Measurements from ENCODE around the gene BACH2.

The BACH2 gene

GRCh38 chr6:90098001-90098531 lies 198.6 kb downstream of the BACH2 start:
- Histone ChIP-seq H3K9me3 (ENCODE audit: control insufficient read depth in 5 of 5, low read length in 5 of 5) (no peaks in the 10 kb centered on the region), H3K27me3 (ENCODE audit: control insufficient read depth in 5 of 5, insufficient read depth in 4 of 5, low read length in 5 of 5) (no peaks in the 10 kb centered on the region), H3K36me3 (ENCODE audit: control insufficient read depth in 5 of 5, insufficient read depth in 5 of 5, low read length in 5 of 5) (no peaks in the 10 kb centered on the region), H3K27ac (ENCODE audit: low read depth, low read length) (peak overlapping the region; percentile 55), H3K4me1 (ENCODE audit: control insufficient read depth in 5 of 5, insufficient read depth in 5 of 5, low read length in 5 of 5) (peaks cover 0 to 19% (median 13%) of the 10 kb centered on the region in 5 donors), H3K9ac (ENCODE audit: low read length in 5 of 5) (peak overlapping the region in 1 of 5 donors; percentile 70), H3K4me3 (ENCODE audit: low read depth in 1 of 5, low read length in 5 of 5) (no peak overlapping the region)

DNA sequence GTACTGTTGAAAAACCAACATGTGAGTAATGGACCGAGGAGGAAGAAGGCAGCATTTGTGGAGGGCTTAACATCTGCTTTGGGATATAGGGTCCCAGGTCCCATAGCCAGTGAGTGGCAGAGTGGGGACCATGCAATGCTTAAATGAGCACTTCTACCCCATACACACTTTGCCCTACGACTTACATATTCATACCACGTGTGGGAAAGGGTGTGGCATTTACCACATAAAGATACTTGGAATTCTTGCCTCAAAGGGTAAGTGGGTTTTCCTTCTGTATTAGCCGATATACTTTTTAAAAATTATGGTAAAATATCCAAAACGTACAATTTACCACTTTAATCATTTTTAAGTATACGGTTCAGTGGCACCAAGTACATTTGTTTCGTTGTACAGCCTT lies 199.3 kb downstream of the BACH2 start:
- Histone ChIP-seq H3K4me3 (ENCODE audit: low read depth in 1 of 5, low read length in 5 of 5) (no peak overlapping the region), H3K27ac (ENCODE audit: low read depth, low read length) (no peak overlapping the region), H3K9me3 (ENCODE audit: control insufficient read depth in 5 of 5, low read length in 5 of 5) (no peaks in the 10 kb centered on the region), H3K9ac (ENCODE audit: low read length in 5 of 5) (no peak overlapping the region), H3K36me3 (ENCODE audit: control insufficient read depth in 5 of 5, insufficient read depth in 5 of 5, low read length in 5 of 5) (no peaks in the 10 kb centered on the region), H3K27me3 (ENCODE audit: control insufficient read depth in 5 of 5, insufficient read depth in 4 of 5, low read length in 5 of 5) (no peaks in the 10 kb centered on the region), H3K4me1 (ENCODE audit: control insufficient read depth in 5 of 5, insufficient read depth in 5 of 5, low read length in 5 of 5) (peaks cover 0 to 19% (median 13%) of the 10 kb centered on the region in 5 donors)

DNA sequence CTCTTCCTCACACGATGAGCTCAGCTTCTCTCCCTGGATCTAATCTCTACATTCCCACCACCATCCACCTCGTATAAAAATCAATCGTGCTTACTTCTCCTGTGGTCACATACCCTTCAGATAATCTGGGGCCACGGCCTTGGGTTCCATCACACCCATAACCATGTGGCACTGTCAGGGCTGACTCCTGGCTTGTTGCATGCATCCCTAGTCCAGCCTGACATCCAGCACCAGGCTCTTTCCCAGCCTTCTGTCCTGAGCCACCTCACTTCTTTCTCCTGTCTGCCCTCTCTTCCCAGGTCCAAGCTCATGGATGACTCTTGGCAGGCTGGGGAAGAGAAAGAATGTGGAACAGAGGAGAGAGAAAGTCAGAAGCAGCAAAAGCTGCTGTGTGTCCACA lies 199.8 kb downstream of the BACH2 start:
- no peak overlapping the region for H3K27ac ChIP-seq (ENCODE audit: low read depth, low read length)
- no peak overlapping the region for H3K4me3 ChIP-seq (ENCODE audit: low read depth in 1 of 5, low read length in 5 of 5)
- no peaks in the 10 kb centered on the region for H3K27me3 ChIP-seq (ENCODE audit: control insufficient read depth in 5 of 5, insufficient read depth in 4 of 5, low read length in 5 of 5)
- peaks cover 0 to 19% (median 13%) of the 10 kb centered on the region in 5 donors for H3K4me1 ChIP-seq (ENCODE audit: control insufficient read depth in 5 of 5, insufficient read depth in 5 of 5, low read length in 5 of 5)
- no peaks in the 10 kb centered on the region for H3K36me3 ChIP-seq (ENCODE audit: control insufficient read depth in 5 of 5, insufficient read depth in 5 of 5, low read length in 5 of 5)
- H3K9me3 ChIP-seq (ENCODE audit: control insufficient read depth in 5 of 5, low read length in 5 of 5): no peaks in the 10 kb centered on the region
- no peak overlapping the region for H3K9ac ChIP-seq (ENCODE audit: low read length in 5 of 5)

DNA sequence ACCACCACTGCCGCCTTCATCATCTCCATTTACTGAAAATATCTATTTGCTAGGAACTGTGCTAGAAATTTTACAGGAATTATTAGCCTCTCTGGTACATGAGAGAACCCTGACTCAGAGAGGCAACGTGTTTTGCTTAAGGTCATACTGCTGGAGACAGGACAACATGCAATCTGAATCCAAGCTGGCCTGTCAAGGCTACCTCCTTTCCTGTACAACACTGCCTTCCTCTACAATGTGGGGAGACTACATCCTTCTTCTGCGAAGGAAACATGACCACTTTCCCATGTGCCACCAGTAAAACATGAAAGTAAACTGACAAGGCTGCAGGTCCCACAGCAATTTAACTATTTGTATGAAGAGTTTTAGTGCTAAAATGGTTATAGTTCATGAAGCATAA lies 200.9 kb downstream of the BACH2 start:
- Histone ChIP-seq H3K27ac (ENCODE audit: low read depth, low read length) (no peak overlapping the region), H3K4me3 (ENCODE audit: low read depth in 1 of 5, low read length in 5 of 5) (no peak overlapping the region), H3K9me3 (ENCODE audit: control insufficient read depth in 5 of 5, low read length in 5 of 5) (no peaks in the 10 kb centered on the region), H3K9ac (ENCODE audit: low read length in 5 of 5) (no peak overlapping the region), H3K4me1 (ENCODE audit: control insufficient read depth in 5 of 5, insufficient read depth in 5 of 5, low read length in 5 of 5) (peaks cover 0 to 19% (median 13%) of the 10 kb centered on the region in 5 donors), H3K27me3 (ENCODE audit: control insufficient read depth in 5 of 5, insufficient read depth in 4 of 5, low read length in 5 of 5) (no peaks in the 10 kb centered on the region), H3K36me3 (ENCODE audit: control insufficient read depth in 5 of 5, insufficient read depth in 5 of 5, low read length in 5 of 5) (no peaks in the 10 kb centered on the region)

- no peak overlapping the region for H3K27ac ChIP-seq (ENCODE audit: low read depth, low read length)
- no peak overlapping the region for H3K4me3 ChIP-seq (ENCODE audit: low read depth in 1 of 5, low read length in 5 of 5)
- H3K4me1 ChIP-seq (ENCODE audit: control insufficient read depth in 5 of 5, insufficient read depth in 5 of 5, low read length in 5 of 5): peaks cover 0 to 19% (median 13%) of the 10 kb centered on the region in 5 donors
- no peaks in the 10 kb centered on the region for H3K36me3 ChIP-seq (ENCODE audit: control insufficient read depth in 5 of 5, insufficient read depth in 5 of 5, low read length in 5 of 5)
- no peaks in the 10 kb centered on the region for H3K9me3 ChIP-seq (ENCODE audit: control insufficient read depth in 5 of 5, low read length in 5 of 5)
- H3K9ac ChIP-seq (ENCODE audit: low read length in 5 of 5): no peak overlapping the region
- H3K27me3 ChIP-seq (ENCODE audit: control insufficient read depth in 5 of 5, insufficient read depth in 4 of 5, low read length in 5 of 5): no peaks in the 10 kb centered on the region
These were observed 201.5 kb downstream of the BACH2 start for GRCh38 chr6:90095145-90095544.

GRCh38 chr6:90093558-90094073 lies 203.0 kb downstream of the BACH2 start:
- Histone ChIP-seq H3K9ac (ENCODE audit: low read length in 5 of 5) (no peak overlapping the region), H3K36me3 (ENCODE audit: control insufficient read depth in 5 of 5, insufficient read depth in 5 of 5, low read length in 5 of 5) (no peaks in the 10 kb centered on the region), H3K27me3 (ENCODE audit: control insufficient read depth in 5 of 5, insufficient read depth in 4 of 5, low read length in 5 of 5) (no peaks in the 10 kb centered on the region), H3K4me1 (ENCODE audit: control insufficient read depth in 5 of 5, insufficient read depth in 5 of 5, low read length in 5 of 5) (peaks cover 0 to 17% (median 11%) of the 10 kb centered on the region in 5 donors), H3K9me3 (ENCODE audit: control insufficient read depth in 5 of 5, low read length in 5 of 5) (no peaks in the 10 kb centered on the region), H3K4me3 (ENCODE audit: low read depth in 1 of 5, low read length in 5 of 5) (no peak overlapping the region), H3K27ac (ENCODE audit: low read depth, low read length) (no peak overlapping the region)

- no peak overlapping the region for H3K9ac ChIP-seq (ENCODE audit: low read length in 5 of 5)
- H3K9me3 ChIP-seq (ENCODE audit: control insufficient read depth in 5 of 5, low read length in 5 of 5): no peaks in the 10 kb centered on the region
- no peaks in the 10 kb centered on the region for H3K27me3 ChIP-seq (ENCODE audit: control insufficient read depth in 5 of 5, insufficient read depth in 4 of 5, low read length in 5 of 5)
- no peak overlapping the region for H3K27ac ChIP-seq (ENCODE audit: low read depth, low read length)
- no peak overlapping the region for H3K4me3 ChIP-seq (ENCODE audit: low read depth in 1 of 5, low read length in 5 of 5)
- H3K36me3 ChIP-seq (ENCODE audit: control insufficient read depth in 5 of 5, insufficient read depth in 5 of 5, low read length in 5 of 5): no peaks in the 10 kb centered on the region
- peaks cover 0 to 8% (median 0%) of the 10 kb centered on the region in 5 donors for H3K4me1 ChIP-seq (ENCODE audit: control insufficient read depth in 5 of 5, insufficient read depth in 5 of 5, low read length in 5 of 5)
These were observed 205.8 kb downstream of the BACH2 start for GRCh38 chr6:90090866-90091265.

GRCh38 chr6:90088009-90088408 lies 208.6 kb downstream of the BACH2 start:
- no peak overlapping the region for H3K9ac ChIP-seq (ENCODE audit: low read length in 5 of 5)
- no peaks in the 10 kb centered on the region for H3K36me3 ChIP-seq (ENCODE audit: control insufficient read depth in 5 of 5, insufficient read depth in 5 of 5, low read length in 5 of 5)
- no peaks in the 10 kb centered on the region for H3K27me3 ChIP-seq (ENCODE audit: control insufficient read depth in 5 of 5, insufficient read depth in 4 of 5, low read length in 5 of 5)
- no peak overlapping the region for H3K27ac ChIP-seq (ENCODE audit: low read depth, low read length)
- H3K9me3 ChIP-seq (ENCODE audit: control insufficient read depth in 5 of 5, low read length in 5 of 5): no peaks in the 10 kb centered on the region
- no peak overlapping the region for H3K4me3 ChIP-seq (ENCODE audit: low read depth in 1 of 5, low read length in 5 of 5)
- H3K4me1 ChIP-seq (ENCODE audit: control insufficient read depth in 5 of 5, insufficient read depth in 5 of 5, low read length in 5 of 5): peaks cover 0 to 8% (median 0%) of the 10 kb centered on the region in 5 donors

DNA sequence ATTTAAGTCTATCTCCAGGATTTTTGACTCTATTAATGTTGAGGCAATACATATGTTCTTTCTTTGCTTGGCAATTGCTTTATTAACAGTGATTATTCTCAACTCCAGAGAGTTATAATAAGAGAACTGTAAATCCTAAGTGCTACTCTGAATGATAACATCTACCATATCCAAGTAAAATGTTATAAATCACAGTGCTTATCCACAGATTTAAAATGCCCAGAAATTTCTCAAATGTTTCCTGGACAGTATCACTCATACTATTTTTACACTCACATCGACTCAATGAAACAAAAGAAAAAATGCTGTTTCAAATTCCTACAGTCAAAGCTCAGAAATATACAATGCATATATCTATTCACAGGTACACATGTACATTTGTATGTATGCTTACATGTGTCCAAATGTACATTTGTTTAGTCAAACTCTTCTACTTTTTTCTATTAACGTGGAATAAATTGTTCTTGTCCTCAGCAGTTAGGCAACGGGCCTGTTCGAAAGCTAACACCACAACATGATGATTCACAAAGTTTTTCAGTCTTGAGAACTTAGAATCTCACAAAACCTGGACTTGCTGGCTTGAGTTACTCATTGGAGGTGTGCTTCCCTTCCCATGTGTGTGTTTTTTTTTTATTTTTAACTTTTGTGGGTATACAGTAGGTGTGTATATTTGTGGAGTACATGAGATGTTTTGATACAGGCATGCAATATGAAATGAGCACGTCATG lies 209.4 kb downstream of the BACH2 start:
- no peaks in the 10 kb centered on the region for H3K9me3 ChIP-seq (ENCODE audit: control insufficient read depth in 5 of 5, low read length in 5 of 5)
- no peak overlapping the region for H3K4me3 ChIP-seq (ENCODE audit: low read depth in 1 of 5, low read length in 5 of 5)
- H3K27me3 ChIP-seq (ENCODE audit: control insufficient read depth in 5 of 5, insufficient read depth in 4 of 5, low read length in 5 of 5): no peaks in the 10 kb centered on the region
- peaks cover 0 to 8% (median 0%) of the 10 kb centered on the region in 5 donors for H3K4me1 ChIP-seq (ENCODE audit: control insufficient read depth in 5 of 5, insufficient read depth in 5 of 5, low read length in 5 of 5)
- no peak overlapping the region for H3K9ac ChIP-seq (ENCODE audit: low read length in 5 of 5)
- no peaks in the 10 kb centered on the region for H3K36me3 ChIP-seq (ENCODE audit: control insufficient read depth in 5 of 5, insufficient read depth in 5 of 5, low read length in 5 of 5)
- H3K27ac ChIP-seq (ENCODE audit: low read depth, low read length): no peak overlapping the region

GRCh38 chr6:90086517-90086916 lies 210.1 kb downstream of the BACH2 start:
- Histone ChIP-seq H3K9ac (ENCODE audit: low read length in 5 of 5) (no peak overlapping the region), H3K9me3 (ENCODE audit: control insufficient read depth in 5 of 5, low read length in 5 of 5) (no peaks in the 10 kb centered on the region), H3K27ac (ENCODE audit: low read depth, low read length) (no peak overlapping the region), H3K27me3 (ENCODE audit: control insufficient read depth in 5 of 5, insufficient read depth in 4 of 5, low read length in 5 of 5) (no peaks in the 10 kb centered on the region), H3K4me3 (ENCODE audit: low read depth in 1 of 5, low read length in 5 of 5) (no peak overlapping the region), H3K4me1 (ENCODE audit: control insufficient read depth in 5 of 5, insufficient read depth in 5 of 5, low read length in 5 of 5) (peaks cover 0 to 8% (median 0%) of the 10 kb centered on the region in 5 donors), H3K36me3 (ENCODE audit: control insufficient read depth in 5 of 5, insufficient read depth in 5 of 5, low read length in 5 of 5) (no peaks in the 10 kb centered on the region)

Data from subcutaneous abdominal adipose tissue (tissue), 5 donors.